Endodermal cell (in vitro differentiated cells): ENCODE measurements around the gene RBCK1. TPM values are rescaled to one million over a fixed set of nuclear protein-coding genes. Genes with fewer than 3 reads are reported as not detected.
A peak's percentile ranks its signal among the peaks of the same experiment; 100 is the strongest.

ENCODE experiments used
- DNase-seq: peaks from one replicate; pipeline ENCODE4 v3.0.0-alpha.2; 2017
- H3K27ac ChIP-seq: 2 replicates; pipeline ENCODE4 v1.5.1; 2013; ENCODE audit warnings: mild to moderate bottlenecking, low read depth, low read length, moderate library complexity
- H3K27me3 ChIP-seq: 2 replicates; pipeline ENCODE4 v1.6.1; 2013; ENCODE audit warnings: mild to moderate bottlenecking, low read length, moderate library complexity; ENCODE audit not compliant: insufficient read depth, control insufficient read depth, poor library complexity, severe bottlenecking
- H3K36me3 ChIP-seq: 2 replicates; pipeline ENCODE4 v1.7.0; 2013; ENCODE audit warnings: mild to moderate bottlenecking, low read length, moderate library complexity; ENCODE audit not compliant: control insufficient read depth, insufficient read depth
- H3K4me1 ChIP-seq: one replicate; pipeline ENCODE4 v1.7.0; 2013; ENCODE audit warnings: low read length; ENCODE audit not compliant: control insufficient read depth, insufficient read depth
- H3K4me3 ChIP-seq: 2 replicates; pipeline ENCODE4 v1.5.1; 2013; ENCODE audit warnings: mild to moderate bottlenecking, low read length, moderate library complexity
- H3K9ac ChIP-seq: 2 replicates; pipeline ENCODE4 v1.6.1; 2013; ENCODE audit warnings: mild to moderate bottlenecking, low read length, moderate library complexity; ENCODE audit not compliant: poor library complexity, severe bottlenecking; ENCODE audit errors: extremely low read depth
- H3K9me3 ChIP-seq: 2 replicates; pipeline ENCODE4 v1.6.1; 2013; ENCODE audit warnings: mild to moderate bottlenecking, low read length, moderate library complexity; ENCODE audit not compliant: control insufficient read depth
- H3K27ac Mint-ChIP-seq: 2 replicates; pipeline ENCODE4 v1.8.0; 2020; ENCODE audit warnings: mixed read lengths
- H3K27me3 Mint-ChIP-seq: 2 replicates; pipeline ENCODE4 v1.8.0; 2021; ENCODE audit warnings: mild to moderate bottlenecking, mixed read lengths; ENCODE audit not compliant: insufficient read depth
- H3K36me3 Mint-ChIP-seq: 2 replicates; pipeline ENCODE4 v1.8.0; 2020; ENCODE audit warnings: low read depth, mixed read lengths
- H3K4me1 Mint-ChIP-seq: 2 replicates; pipeline ENCODE4 v1.8.0; 2020; ENCODE audit warnings: mixed read lengths
- H3K4me3 Mint-ChIP-seq: 2 replicates; pipeline ENCODE4 v1.8.0; 2020; ENCODE audit warnings: mild to moderate bottlenecking, moderate library complexity, mixed read lengths
- H3K9me3 Mint-ChIP-seq: 2 replicates; pipeline ENCODE4 v1.8.0; 2020; ENCODE audit warnings: mild to moderate bottlenecking, mixed read lengths
- WGBS, 2 experiments: methylation state at CpG; one replicate each; pipeline versions ENCODE4 v1.1.5 to v1.1.7; 2013; ENCODE audit warnings: missing lambda C conversion rate in 2 of 2, mixed read lengths in 1 of 2; ENCODE audit not compliant: insufficient coverage in 1 of 2, insufficient read length in 1 of 2; 5-methylcytosine and 5-hydroxymethylcytosine counted together
- total RNA-seq, 2 donors: library from RNA; stranded (reverse); fragmentation: NEBNext Ultra II Directional in 1 of 2; extraction: Animal tissue kit (Norgen Biotek cat#: 25700) in 1 of 2; gene quantifications; 2 replicates in 1 of 2; 3 replicates in 1 of 2; pipeline ENCODE4 v1.2.1, GENCODE V29; 2021
- TF ChIP-seq, protein P1 (sequence below): fragments of 200-600 bp; sonication (generic); conservative IDR thresholded peaks from 2 replicates; pipeline ENCODE4 v1.5.0; 2021; ENCODE audit warnings: antibody characterized with exemption, mild to moderate bottlenecking

Gene RBCK1
- total RNA-seq, 2 donors from 2014 or later, result 61.7 to 63.7 TPM

GRCh38 chr20:364905-365794 lies 42.9 kb upstream of the RBCK1 start:
- WGBS, 2 experiments, result 90 to 94% methylated on average over 5 to 9 of the region's 9 CpGs
- Mint-ChIP-seq H3K4me3 (no peak overlapping the region), H3K9me3 (no peaks in the 10 kb centered on the region), H3K27me3 (peaks cover 25% of the 10 kb centered on the region), H3K36me3 (no peaks in the 10 kb centered on the region), H3K4me1 (no peaks in the 10 kb centered on the region), H3K27ac (peak overlapping the region; percentile 9)
- no peak overlapping the region for H3K27ac ChIP-seq
- H3K9me3 ChIP-seq, result no peaks in the 10 kb centered on the region
- H3K9ac ChIP-seq, result no peak overlapping the region
- H3K36me3 ChIP-seq, result no peaks in the 10 kb centered on the region
- no peak for DNase-seq
- H3K4me3 ChIP-seq, result no peak overlapping the region
- no peaks in the 10 kb centered on the region for H3K27me3 ChIP-seq
- no peaks in the 10 kb centered on the region for H3K4me1 ChIP-seq
- TF ChIP-seq, protein P1, sequence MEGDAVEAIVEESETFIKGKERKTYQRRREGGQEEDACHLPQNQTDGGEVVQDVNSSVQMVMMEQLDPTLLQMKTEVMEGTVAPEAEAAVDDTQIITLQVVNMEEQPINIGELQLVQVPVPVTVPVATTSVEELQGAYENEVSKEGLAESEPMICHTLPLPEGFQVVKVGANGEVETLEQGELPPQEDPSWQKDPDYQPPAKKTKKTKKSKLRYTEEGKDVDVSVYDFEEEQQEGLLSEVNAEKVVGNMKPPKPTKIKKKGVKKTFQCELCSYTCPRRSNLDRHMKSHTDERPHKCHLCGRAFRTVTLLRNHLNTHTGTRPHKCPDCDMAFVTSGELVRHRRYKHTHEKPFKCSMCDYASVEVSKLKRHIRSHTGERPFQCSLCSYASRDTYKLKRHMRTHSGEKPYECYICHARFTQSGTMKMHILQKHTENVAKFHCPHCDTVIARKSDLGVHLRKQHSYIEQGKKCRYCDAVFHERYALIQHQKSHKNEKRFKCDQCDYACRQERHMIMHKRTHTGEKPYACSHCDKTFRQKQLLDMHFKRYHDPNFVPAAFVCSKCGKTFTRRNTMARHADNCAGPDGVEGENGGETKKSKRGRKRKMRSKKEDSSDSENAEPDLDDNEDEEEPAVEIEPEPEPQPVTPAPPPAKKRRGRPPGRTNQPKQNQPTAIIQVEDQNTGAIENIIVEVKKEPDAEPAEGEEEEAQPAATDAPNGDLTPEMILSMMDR, result no peak

DNA sequence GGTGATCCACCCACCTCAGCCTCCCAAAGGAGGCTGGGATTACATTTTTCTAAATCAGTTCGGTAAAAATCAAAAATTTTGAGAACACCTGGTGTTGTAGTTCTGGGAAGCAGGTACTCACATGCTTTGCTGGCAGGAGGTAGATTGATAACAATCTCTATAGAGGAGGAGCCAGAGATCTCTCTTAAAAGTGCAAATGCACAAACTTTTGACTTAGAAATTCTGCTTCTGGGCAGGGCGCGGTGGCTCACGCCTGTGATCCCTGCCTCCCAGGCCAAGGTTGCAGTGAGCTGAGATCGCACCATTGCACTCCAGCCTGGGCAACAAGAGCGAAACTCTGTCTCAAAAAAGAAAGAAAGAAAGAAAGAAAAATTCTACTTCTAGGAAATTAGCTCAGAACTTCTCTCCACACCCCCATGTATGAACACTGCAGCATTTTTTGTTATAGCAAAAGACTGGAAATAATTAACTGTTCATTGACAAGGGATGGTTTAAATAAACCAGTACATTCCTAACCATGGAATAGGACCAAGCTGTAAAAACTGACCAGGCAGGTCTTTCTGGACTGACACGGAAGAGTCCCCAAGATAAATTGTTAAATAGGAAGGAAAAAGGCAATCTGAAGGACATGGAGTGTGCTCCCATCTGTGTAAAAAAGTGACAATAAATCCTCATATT lies 41.9 kb upstream of the RBCK1 start:
- Mint-ChIP-seq H3K9me3 (no peaks in the 10 kb centered on the region), H3K27me3 (peaks cover 22% of the 10 kb centered on the region), H3K4me3 (no peak overlapping the region), H3K36me3 (no peaks in the 10 kb centered on the region), H3K27ac (no peak overlapping the region), H3K4me1 (no peaks in the 10 kb centered on the region)
- Histone ChIP-seq H3K36me3 (no peaks in the 10 kb centered on the region), H3K9ac (no peak overlapping the region), H3K4me1 (no peaks in the 10 kb centered on the region), H3K9me3 (no peaks in the 10 kb centered on the region), H3K27ac (no peak overlapping the region), H3K27me3 (no peaks in the 10 kb centered on the region), H3K4me3 (no peak overlapping the region)
- TF ChIP-seq, protein P1, result no peak
- 90% methylated on average over 6 to 7 of the region's 7 CpGs for WGBS, 2 experiments
- DNase-seq, result no peak

DNA sequence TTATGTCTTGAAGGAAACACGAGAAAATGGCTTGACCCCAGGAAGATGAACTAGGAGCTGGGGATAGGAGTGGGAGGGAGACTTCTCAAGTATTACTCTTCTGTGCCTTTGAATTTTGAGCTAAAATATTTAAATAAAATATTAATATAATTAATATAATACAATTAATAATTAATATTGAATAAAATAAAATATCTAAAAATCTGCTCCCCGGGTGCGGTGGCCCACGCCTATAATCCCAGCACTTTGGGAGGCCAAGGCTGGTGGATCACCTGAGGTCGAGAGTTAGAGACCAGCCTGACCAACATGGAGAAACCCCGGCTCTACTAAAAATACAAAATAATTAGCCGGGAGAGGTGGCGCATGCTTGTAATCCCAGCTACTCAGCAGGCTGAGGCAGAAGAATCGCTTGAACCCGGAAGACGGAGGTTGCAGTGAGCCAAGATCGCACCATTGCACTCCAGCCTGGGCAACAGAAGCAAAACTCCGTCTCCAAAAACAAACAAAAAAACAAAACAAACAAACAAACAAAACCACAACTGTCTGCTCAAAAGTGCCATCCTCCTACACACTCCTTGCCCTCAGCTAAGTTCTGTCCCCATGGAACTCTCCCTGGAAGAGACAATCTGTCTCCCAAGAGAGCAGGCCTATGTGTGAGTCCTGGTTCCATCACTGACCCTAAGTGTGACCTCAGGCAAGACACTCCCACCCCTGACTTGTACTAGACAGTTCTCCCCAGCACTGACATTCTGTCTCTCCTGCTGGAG lies 41.2 kb upstream of the RBCK1 start:
- Histone ChIP-seq H3K4me3 (no peak overlapping the region), H3K4me1 (no peaks in the 10 kb centered on the region), H3K9ac (no peak overlapping the region), H3K27me3 (no peaks in the 10 kb centered on the region), H3K27ac (no peak overlapping the region), H3K9me3 (no peaks in the 10 kb centered on the region), H3K36me3 (no peaks in the 10 kb centered on the region)
- no peak for DNase-seq
- H3K36me3 Mint-ChIP-seq, result no peaks in the 10 kb centered on the region
- no peaks in the 10 kb centered on the region for H3K9me3 Mint-ChIP-seq
- WGBS, 2 experiments, result 82 to 89% methylated on average over 8 to 12 of the region's 13 CpGs
- TF ChIP-seq, protein P1, result no peak
- H3K27me3 Mint-ChIP-seq, result peaks cover 21% of the 10 kb centered on the region
- no peak overlapping the region for H3K4me3 Mint-ChIP-seq
- peaks cover under 1% of the 10 kb centered on the region for H3K4me1 Mint-ChIP-seq
- no peak overlapping the region for H3K27ac Mint-ChIP-seq
